SH-SY5Y (cell line): Measurements from ENCODE around the gene COQ8A.

Experiments used
- GATA2 ChIP-seq: IDR thresholded peaks from 2 replicates; pipeline ENCODE4 v1.6.1; 2011; ENCODE audit warnings: mild to moderate bottlenecking, low read depth, low read length
- GATA3 ChIP-seq: IDR thresholded peaks from 2 replicates; pipeline ENCODE4 v1.6.1; 2011; ENCODE audit warnings: low read depth, mild to moderate bottlenecking, low read length, moderate library complexity

The COQ8A gene

GRCh38 chr1:227010645-227011044 is 70.6 kb downstream of the COQ8A start:
- TF ChIP-seq GATA3 (no peak), GATA2 (no peak)

DNA sequence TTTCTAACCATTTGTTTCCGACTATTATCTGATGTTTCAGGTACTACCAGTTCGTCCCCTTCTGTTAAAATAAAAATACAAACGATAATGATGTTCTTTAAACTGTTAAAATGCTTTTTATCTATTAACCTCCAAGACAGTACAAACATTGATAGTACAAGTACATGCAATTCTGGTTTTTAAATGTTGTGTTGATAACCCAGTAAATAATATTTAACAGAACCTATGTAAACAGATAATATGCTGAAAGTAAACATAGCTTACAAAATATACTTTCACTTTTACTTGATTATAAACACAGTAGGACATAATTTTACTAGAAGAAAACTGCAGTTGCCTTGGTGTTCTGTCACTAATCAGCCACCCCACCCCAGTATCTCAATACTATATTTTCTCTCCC is 76.9 kb downstream of the COQ8A start:
- no peak for TF ChIP-seq GATA3
- no peak for TF ChIP-seq GATA2

- TF ChIP-seq GATA2 (no peak), GATA3 (no peak)
Measured at GRCh38 chr1:227032396-227032795, 92.3 kb downstream of the COQ8A start.

- TF ChIP-seq GATA3 (no peak), GATA2 (no peak)
Measured at GRCh38 chr1:227033880-227034279, 93.8 kb downstream of the COQ8A start.

- no peak for TF ChIP-seq GATA3
- TF ChIP-seq GATA2: no peak
Measured at GRCh38 chr1:227035316-227035715, 95.2 kb downstream of the COQ8A start.

DNA sequence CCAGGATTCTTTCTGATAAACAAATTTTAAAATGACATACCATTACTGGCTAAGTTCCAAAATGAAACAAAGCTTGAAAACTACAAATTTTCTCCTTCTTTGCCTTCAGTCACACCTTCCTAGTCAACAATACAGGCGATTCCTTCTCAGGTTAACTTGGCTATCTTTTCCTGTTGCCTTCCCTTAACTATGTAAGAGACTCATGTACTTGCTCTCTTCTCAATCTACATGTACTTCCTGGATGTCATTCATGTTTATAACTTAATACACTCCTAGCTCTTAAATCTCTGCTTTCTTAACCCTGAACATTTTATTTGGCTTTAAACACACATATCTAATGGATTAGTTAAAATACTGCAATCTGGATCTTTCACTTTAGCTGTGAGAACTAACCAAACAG is 97.0 kb downstream of the COQ8A start:
- no peak for TF ChIP-seq GATA3
